IMR-90 (cell line): ENCODE measurements around the gene KAT2B. TPM values are rescaled to one million over a fixed set of nuclear protein-coding genes. Genes with fewer than 3 reads are reported as not detected.

ENCODE experiments used
- ATAC-seq: fragments of 200-7000 bp; cut with Tn5 transposase; 2 replicates; pipeline ENCODE4 v1.9.1; 2020; ENCODE audit warnings: low read depth, mild to moderate bottlenecking, moderate library complexity
- BruUV-seq: library from RNA; stranded (reverse); fragments of 400-500 nt; replicated peaks from 2 replicates; lab custom pipeline; 2021; lab: Mats Ljungman, UMichigan
- CTCF ChIA-PET: fragments of 300-600 bp; formaldehyde crosslinking; extraction: SDS; loops from one replicate; lab custom pipeline; 2021; ENCODE audit warnings: antibody characterized with exemption; lab: Yijun Ruan, JAX
- POLR2A ChIA-PET: fragments of 300-600 bp; sonication (Branson Sonifier 250); formaldehyde crosslinking; loops from one replicate; lab custom pipeline; 2022; ENCODE audit warnings: antibody characterized with exemption; ENCODE audit not compliant: unreplicated experiment; lab: Charles Lee
- DNase-seq: peaks from one replicate; pipeline ENCODE4 v3.0.0; 2013
- H2AFZ ChIP-seq: replicated peaks from 2 replicates; pipeline ENCODE3; 2013; ENCODE audit warnings: low read length, mild to moderate bottlenecking; ENCODE audit not compliant: poor library complexity
- H2AK5ac ChIP-seq: 2 replicates; pipeline ENCODE4 v1.6.1; 2013; ENCODE audit warnings: low read depth, low read length, inconsistent platforms
- H2AK9ac ChIP-seq: replicated peaks from 2 replicates; pipeline ENCODE3; 2013; ENCODE audit warnings: mild to moderate bottlenecking, low read depth, low read length, moderate library complexity; ENCODE audit not compliant: poor library complexity
- H2BK120ac ChIP-seq: 2 replicates; pipeline ENCODE4 v1.6.1; 2013; ENCODE audit warnings: low read depth, low read length, inconsistent platforms
- H2BK15ac ChIP-seq: 3 replicates; pipeline ENCODE4 v1.6.1; 2013; ENCODE audit warnings: low read depth, low read length, inconsistent platforms
- H2BK20ac ChIP-seq: 2 replicates; pipeline ENCODE4 v1.6.1; 2013; ENCODE audit warnings: low read depth, mild to moderate bottlenecking, inconsistent platforms, low read length, moderate library complexity
- H2BK5ac ChIP-seq: 2 replicates; pipeline ENCODE4 v1.6.1; 2013; ENCODE audit warnings: mild to moderate bottlenecking, low read depth, low read length, inconsistent platforms; ENCODE audit not compliant: poor library complexity, severe bottlenecking
- H3K14ac ChIP-seq: replicated peaks from 2 replicates; pipeline ENCODE4 v1.6.1; 2013; ENCODE audit warnings: low read depth, low read length, inconsistent platforms
- H3K18ac ChIP-seq: 2 replicates; pipeline ENCODE4 v1.6.1; 2013; ENCODE audit warnings: low read depth, low read length, control low read depth
- H3K23ac ChIP-seq: 2 replicates; pipeline ENCODE4 v1.6.1; 2013; ENCODE audit warnings: low read depth, low read length, inconsistent platforms
- H3K27ac ChIP-seq: 2 replicates; pipeline ENCODE4 v1.5.1; 2013; ENCODE audit warnings: mild to moderate bottlenecking, control low read depth, low read length; ENCODE audit not compliant: insufficient read depth
- H3K27me3 ChIP-seq: 2 replicates; pipeline ENCODE4 v1.6.1; 2013; ENCODE audit warnings: low read length; ENCODE audit not compliant: control insufficient read depth, insufficient read depth
- H3K36me3 ChIP-seq: 2 replicates; pipeline ENCODE4 v1.6.1; 2013; ENCODE audit warnings: low read length, mixed read lengths; ENCODE audit not compliant: control insufficient read depth, insufficient read depth
- H3K4ac ChIP-seq: 2 replicates; pipeline ENCODE4 v1.6.1; 2013; ENCODE audit warnings: low read depth, low read length, inconsistent platforms
- H3K4me1 ChIP-seq: 2 replicates; pipeline ENCODE4 v1.6.1; 2013; ENCODE audit warnings: low read length, mixed read lengths; ENCODE audit not compliant: control insufficient read depth, insufficient read depth
- H3K4me2 ChIP-seq: 2 replicates; pipeline ENCODE4 v1.6.1; 2013; ENCODE audit warnings: low read depth, mild to moderate bottlenecking, control low read depth, low read length, moderate library complexity
- H3K4me3 ChIP-seq: 2 replicates; pipeline ENCODE4 v1.5.1; 2013; ENCODE audit warnings: low read depth, mild to moderate bottlenecking, control low read depth, low read length, moderate library complexity; ENCODE audit not compliant: insufficient read depth
- H3K56ac ChIP-seq: 2 replicates; pipeline ENCODE4 v1.6.1; 2013; ENCODE audit warnings: low read length, inconsistent platforms; ENCODE audit not compliant: insufficient read depth; ENCODE audit errors: extremely low read depth
- H3K79me1 ChIP-seq, 2 experiments: 2 replicates each; pipeline ENCODE4 v1.6.1; 2013; ENCODE audit warnings: low read length in 2 of 2, inconsistent platforms in 1 of 2, low read depth in 1 of 2
- H3K9ac ChIP-seq: 2 replicates; pipeline ENCODE4 v1.6.1; 2013; ENCODE audit warnings: low read depth, low read length, control low read depth
- H3K9me1 ChIP-seq: 2 replicates; pipeline ENCODE4 v1.6.1; 2013; ENCODE audit warnings: low read length, inconsistent platforms; ENCODE audit not compliant: insufficient read depth
- H3K9me3 ChIP-seq: 2 replicates; pipeline ENCODE4 v1.6.1; 2013; ENCODE audit warnings: low read length; ENCODE audit not compliant: control insufficient read depth, insufficient read depth
- H4K20me1 ChIP-seq: 2 replicates; pipeline ENCODE4 v1.6.1; 2013; ENCODE audit warnings: low read length, inconsistent platforms; ENCODE audit not compliant: insufficient read depth
- H4K5ac ChIP-seq: 2 replicates; pipeline ENCODE4 v1.6.1; 2013; ENCODE audit warnings: mild to moderate bottlenecking, low read depth, low read length, control low read depth
- H4K8ac ChIP-seq, 2 experiments: 2 replicates each; pipeline ENCODE4 v1.6.1; 2013; ENCODE audit warnings: low read depth in 2 of 2, low read length in 2 of 2, control low read depth in 1 of 2, inconsistent platforms in 1 of 2
- H4K91ac ChIP-seq: 2 replicates; pipeline ENCODE4 v1.6.1; 2013; ENCODE audit warnings: low read depth, low read length, inconsistent platforms; ENCODE audit not compliant: insufficient read depth
- BHLHE40 ChIP-seq: fragments of 150-350 bp; IDR thresholded peaks from 2 replicates; pipeline ENCODE4 v1.6.1; 2016; ENCODE audit warnings: mild to moderate bottlenecking, low read depth, low read length
- CEBPB ChIP-seq: IDR thresholded peaks from 2 replicates; pipeline ENCODE4 v1.6.1; 2012; ENCODE audit warnings: low read depth, low read length, improper control_type of control experiment
- FOS ChIP-seq: fragments of 150-350 bp; IDR thresholded peaks from 2 replicates; pipeline ENCODE4 v1.6.1; 2016; ENCODE audit warnings: low read depth, low read length
- MAFK ChIP-seq: IDR thresholded peaks from 2 replicates; pipeline ENCODE4 v1.6.1; 2012; ENCODE audit warnings: low read depth, low read length, improper control_type of control experiment
- MAZ ChIP-seq: IDR thresholded peaks from 2 replicates; pipeline ENCODE4 v1.6.1; 2012; ENCODE audit warnings: low read depth, mild to moderate bottlenecking, low read length, improper control_type of control experiment, moderate library complexity, borderline replicate concordance
- MXI1 ChIP-seq: IDR thresholded peaks from 2 replicates; pipeline ENCODE4 v1.6.1; 2012; ENCODE audit warnings: low read depth, mild to moderate bottlenecking, low read length, moderate library complexity, borderline replicate concordance
- NFE2L2 ChIP-seq: fragments of 150-350 bp; IDR thresholded peaks from 2 replicates; pipeline ENCODE4 v1.6.1; 2016; ENCODE audit warnings: low read depth, mild to moderate bottlenecking, low read length
- SMC3 ChIP-seq: fragments of 150-350 bp; IDR thresholded peaks from 2 replicates; pipeline ENCODE4 v1.6.1; 2016; ENCODE audit warnings: low read depth, mild to moderate bottlenecking, antibody characterized with exemption, low read length, moderate library complexity
- WGBS, 2 experiments: methylation state at CpG; one replicate each; pipeline versions ENCODE4 v1.1.5 to v1.1.7; 2013; ENCODE audit warnings: missing lambda C conversion rate in 2 of 2; ENCODE audit not compliant: insufficient read length in 1 of 2; ENCODE audit errors: extremely low coverage in 2 of 2; 5-methylcytosine and 5-hydroxymethylcytosine counted together
- dilution Hi-C: fragments of 300-500 bp; cut with HindIII; formaldehyde crosslinking; loops from one replicate; pipeline ENCODE4 v1.14.3; 2018; ENCODE audit warnings: low sequenced_read_pairs; ENCODE audit not compliant: unreplicated experiment
- in situ Hi-C: fragments of 300-500 bp; cut with MboI; formaldehyde crosslinking; loops from 3 replicates; pipeline ENCODE4 v1.14.3; 2019; ENCODE audit warnings: low sequenced_read_pairs, inconsistent platforms, mixed read lengths
- intact Hi-C: fragments of 100-400 bp; cut with micrococcal nuclease; formaldehyde crosslinking; loops from 2 replicates; pipeline ENCODE4 v1.10.0; 2022
- polyA plus RNA-seq, 3 experiments: library from polyadenylated mRNA; depleted of rRNA; stranded (reverse); fragments of >200 nt; gene quantifications; 2 replicates each; pipeline ENCODE4 v1.2.3, GENCODE V29; 2012; ENCODE audit warnings: low replicate concordance in 1 of 3
- total RNA-seq: library from RNA; depleted of rRNA; stranded (reverse); fragments of >200 nt; gene quantifications from 2 replicates; pipeline ENCODE4 v1.2.3, GENCODE V29; 2012

KAT2B gene
- total and polyA plus RNA-seq, 2 of the 4 experiments (the other 2 are of a cell fraction), result 2.0 to 2.2 TPM

GRCh38 chr3:20078194-20078714 is 38.0 kb downstream of the KAT2B start:
- H4K20me1 ChIP-seq, result no peaks in the 10 kb centered on the region
- H3K4me3 ChIP-seq, result no peak overlapping the region
- H4K5ac ChIP-seq, result peak overlapping the region; percentile 57; the same call in 1 of the 2 replicates
- BruUV-seq, result no TSS peak
- DNase-seq (no peak), ATAC-seq (no peak)
- H2AFZ ChIP-seq, result no peak overlapping the region
- H3K4me1 ChIP-seq, result no peaks in the 10 kb centered on the region; the same call in 1 of the 2 replicates
- no peak overlapping the region for H3K14ac ChIP-seq
- H3K9me3 ChIP-seq, result no peaks in the 10 kb centered on the region
- TF ChIP-seq MAFK (no peak), CEBPB (no peak), NFE2L2 (no peak), SMC3 (no peak), MAZ (no peak), FOS (no peak), BHLHE40 (no peak), MXI1 (no peak)
- in situ Hi-C loops, result no loop called here
- H3K4me2 ChIP-seq, result no peak overlapping the region
- dilution Hi-C loops, result no loop called here
- no peak overlapping the region for H2AK5ac ChIP-seq
- H2BK120ac ChIP-seq, result no peak overlapping the region
- H3K9me1 ChIP-seq, result peaks cover 3% of the 10 kb centered on the region; the same call in 1 of the 2 replicates
- intact Hi-C loops, result no loop called here
- H3K79me1 ChIP-seq, result no peaks in the 10 kb centered on the region
- H3K27me3 ChIP-seq, result no peaks in the 10 kb centered on the region
- POLR2A ChIA-PET, result no interaction called here
- H3K4ac ChIP-seq, result no peak overlapping the region
- WGBS, 2 experiments, result no CpG with 5 or more reads among the region's 9 CpGs
- H3K18ac ChIP-seq, result peak overlapping the region; percentile 89; the same call in 1 of the 2 replicates
- no peak overlapping the region for H3K9ac ChIP-seq
- no peak overlapping the region for H2AK9ac ChIP-seq
- no peaks in the 10 kb centered on the region for H3K36me3 ChIP-seq
- CTCF ChIA-PET, result interaction anchor here (0.6 kb wide), 1 partner anchor 225 kb away, joined by 3 read pairs; no protein-coding TSS in a partner anchor
- H3K27ac ChIP-seq, result no peak overlapping the region
- no peak overlapping the region for H2BK15ac ChIP-seq
- H4K91ac ChIP-seq, result no peak overlapping the region
- H3K23ac ChIP-seq, result no peak overlapping the region
- no peak overlapping the region for H4K8ac ChIP-seq
- H3K56ac ChIP-seq, result no peak overlapping the region
- H2BK20ac ChIP-seq, result no peak overlapping the region
- H2BK5ac ChIP-seq, result no peak overlapping the region
